DOHH2 (cell line): Measurements from ENCODE around the gene BTBD1.

Experiments used
- H3F3A ChIP-seq: fragments of 200-600 bp; sonication (generic), shearing (Covaris generic); 2 replicates; pipeline ENCODE4 v1.6.0; 2016; ENCODE audit warnings: antibody characterized with exemption, mild to moderate bottlenecking; ENCODE audit not compliant: control insufficient read depth, insufficient read depth
- H3K27ac ChIP-seq: fragments of 200-600 bp; sonication (generic); 2 replicates; pipeline ENCODE4 v1.5.1; 2014; ENCODE audit warnings: low read depth, mild to moderate bottlenecking, low read length, moderate library complexity
- H3K27me3 ChIP-seq: fragments of 200-600 bp; sonication (generic); 2 replicates; pipeline ENCODE4 v1.6.1; 2014; ENCODE audit warnings: mild to moderate bottlenecking, low read length, mixed read lengths; ENCODE audit not compliant: control insufficient read depth
- H3K36me3 ChIP-seq: fragments of 200-600 bp; sonication (generic); 2 replicates; pipeline ENCODE4 v1.6.1; 2014; ENCODE audit warnings: mild to moderate bottlenecking, low read length, moderate library complexity, mixed read lengths; ENCODE audit not compliant: control insufficient read depth
- H3K4me1 ChIP-seq: fragments of 200-600 bp; sonication (generic); 2 replicates; pipeline ENCODE4 v1.6.1; 2014; ENCODE audit warnings: mild to moderate bottlenecking, low read length, mixed read lengths; ENCODE audit not compliant: control insufficient read depth
- H3K4me2 ChIP-seq: fragments of 200-600 bp; sonication (generic); 2 replicates; pipeline ENCODE4 v1.6.0; 2014; ENCODE audit warnings: mild to moderate bottlenecking, low read length, moderate library complexity
- H3K4me3 ChIP-seq: fragments of 200-600 bp; sonication (generic); 2 replicates; pipeline ENCODE4 v1.5.1; 2014; ENCODE audit warnings: mild to moderate bottlenecking, low read length, mixed read lengths
- H3K79me2 ChIP-seq: fragments of 200-600 bp; sonication (generic); 2 replicates; pipeline ENCODE4 v1.6.1; 2014; ENCODE audit warnings: mild to moderate bottlenecking, low read length, mixed read lengths; ENCODE audit not compliant: control insufficient read depth
- H3K9me2 ChIP-seq: fragments of 200-600 bp; sonication (generic); replicated peaks from 2 replicates; pipeline ENCODE4 v1.6.1; 2014; ENCODE audit warnings: mild to moderate bottlenecking, low read length, mixed read lengths; ENCODE audit not compliant: control insufficient read depth
- H3K9me3 ChIP-seq: fragments of 200-600 bp; sonication (generic); 2 replicates; pipeline ENCODE4 v1.6.1; 2014; ENCODE audit warnings: antibody characterized with exemption, low read length, mixed read lengths; ENCODE audit not compliant: control insufficient read depth, insufficient read depth
- H4K20me1 ChIP-seq: fragments of 200-600 bp; sonication (generic); 2 replicates; pipeline ENCODE4 v1.6.0; 2014; ENCODE audit warnings: low read depth, mild to moderate bottlenecking, antibody characterized with exemption, low read length, moderate library complexity; ENCODE audit not compliant: control insufficient read depth, insufficient read depth
- EZH2phosphoT487 ChIP-seq: fragments of 200-600 bp; sonication (generic); IDR thresholded peaks from 2 replicates; pipeline ENCODE4 v1.6.1; 2017; ENCODE audit warnings: borderline replicate concordance, mild to moderate bottlenecking, antibody characterized with exemption, low read length, moderate library complexity, mixed read lengths
- TF ChIP-seq, protein P1 (sequence below): fragments of 200-600 bp; sonication (generic); IDR thresholded peaks from one replicate; pipeline ENCODE4 v1.5.1; 2014; ENCODE audit warnings: antibody characterized with exemption, mild to moderate bottlenecking, low read depth, low read length; ENCODE audit not compliant: poor library complexity, severe bottlenecking

Gene BTBD1

DNA sequence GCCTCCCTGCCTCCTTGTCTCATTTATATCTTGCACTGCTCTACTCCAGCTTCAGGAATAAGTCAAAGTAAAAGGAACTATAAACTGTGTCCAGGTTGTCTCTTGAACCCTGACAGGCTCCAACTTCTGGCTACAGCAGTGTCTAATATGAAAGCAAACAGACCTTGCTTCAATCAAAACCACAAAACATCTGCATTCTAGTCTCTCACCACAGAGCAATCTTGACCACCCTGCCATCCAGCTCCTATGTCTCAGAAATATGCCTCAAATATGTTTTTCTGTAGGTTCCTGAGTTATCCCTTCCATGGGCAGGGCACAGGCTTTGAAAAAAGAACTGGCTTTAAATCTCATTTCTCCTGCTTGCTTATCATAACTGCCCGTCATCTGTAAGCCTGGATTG is 94.1 kb downstream of the BTBD1 start:
- no peak overlapping the region for H3K4me2 ChIP-seq
- no peaks in the 10 kb centered on the region for H3K9me3 ChIP-seq
- H3K79me2 ChIP-seq = no peaks in the 10 kb centered on the region
- H3K9me2 ChIP-seq = no peaks in the 10 kb centered on the region
- no peaks in the 10 kb centered on the region for H4K20me1 ChIP-seq
- no peak overlapping the region for H3K4me3 ChIP-seq
- H3K27me3 ChIP-seq = 0 out of 2 replicates have a peak, but pooled peaks cover 4% of the 10 kb centered on the region
- no peaks in the 10 kb centered on the region for H3K36me3 ChIP-seq
- H3F3A ChIP-seq = no peaks in the 10 kb centered on the region
- TF ChIP-seq, protein P1, sequence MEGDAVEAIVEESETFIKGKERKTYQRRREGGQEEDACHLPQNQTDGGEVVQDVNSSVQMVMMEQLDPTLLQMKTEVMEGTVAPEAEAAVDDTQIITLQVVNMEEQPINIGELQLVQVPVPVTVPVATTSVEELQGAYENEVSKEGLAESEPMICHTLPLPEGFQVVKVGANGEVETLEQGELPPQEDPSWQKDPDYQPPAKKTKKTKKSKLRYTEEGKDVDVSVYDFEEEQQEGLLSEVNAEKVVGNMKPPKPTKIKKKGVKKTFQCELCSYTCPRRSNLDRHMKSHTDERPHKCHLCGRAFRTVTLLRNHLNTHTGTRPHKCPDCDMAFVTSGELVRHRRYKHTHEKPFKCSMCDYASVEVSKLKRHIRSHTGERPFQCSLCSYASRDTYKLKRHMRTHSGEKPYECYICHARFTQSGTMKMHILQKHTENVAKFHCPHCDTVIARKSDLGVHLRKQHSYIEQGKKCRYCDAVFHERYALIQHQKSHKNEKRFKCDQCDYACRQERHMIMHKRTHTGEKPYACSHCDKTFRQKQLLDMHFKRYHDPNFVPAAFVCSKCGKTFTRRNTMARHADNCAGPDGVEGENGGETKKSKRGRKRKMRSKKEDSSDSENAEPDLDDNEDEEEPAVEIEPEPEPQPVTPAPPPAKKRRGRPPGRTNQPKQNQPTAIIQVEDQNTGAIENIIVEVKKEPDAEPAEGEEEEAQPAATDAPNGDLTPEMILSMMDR = no peak
- TF ChIP-seq EZH2phosphoT487 = no peak
- H3K27ac ChIP-seq = no peak overlapping the region
- H3K4me1 ChIP-seq = no peaks in the 10 kb centered on the region

GRCh38 chr15:82971218-82971984 is 95.7 kb downstream of the BTBD1 start:
- no peaks in the 10 kb centered on the region for H3K4me1 ChIP-seq
- H3F3A ChIP-seq = no peaks in the 10 kb centered on the region
- no peak overlapping the region for H3K4me2 ChIP-seq
- H3K27ac ChIP-seq = no peak overlapping the region
- no peaks in the 10 kb centered on the region for H3K9me3 ChIP-seq
- H3K79me2 ChIP-seq = no peaks in the 10 kb centered on the region
- H3K4me3 ChIP-seq = no peak overlapping the region
- TF ChIP-seq, protein P1 = no peak
- no peak for TF ChIP-seq EZH2phosphoT487
- H4K20me1 ChIP-seq = no peaks in the 10 kb centered on the region
- 0 out of 2 replicates have a peak, but pooled peaks cover 4% of the 10 kb centered on the region for H3K27me3 ChIP-seq
- H3K9me2 ChIP-seq = no peaks in the 10 kb centered on the region
- H3K36me3 ChIP-seq = no peaks in the 10 kb centered on the region

DNA sequence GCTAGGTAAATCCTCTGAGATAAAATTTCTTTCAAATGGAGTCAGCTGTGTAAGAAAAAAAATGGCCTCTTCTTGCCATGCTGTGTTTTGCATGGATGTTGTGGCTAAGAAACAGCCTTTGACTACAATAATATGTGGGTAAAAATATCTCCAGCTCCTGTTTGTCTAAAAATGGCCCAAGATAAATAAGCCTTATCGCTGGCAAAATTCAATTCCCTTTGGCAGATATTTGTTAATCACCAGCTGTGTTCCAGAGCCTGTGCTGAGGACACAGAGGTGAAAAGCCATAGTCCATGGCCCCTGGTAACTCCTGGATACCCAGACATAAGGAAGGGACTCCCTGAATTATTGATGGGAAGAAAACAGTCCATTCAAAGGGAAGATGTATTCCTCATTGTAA is 96.4 kb downstream of the BTBD1 start:
- Histone ChIP-seq H3K79me2 (no peaks in the 10 kb centered on the region), H3F3A (no peaks in the 10 kb centered on the region), H3K4me1 (no peaks in the 10 kb centered on the region), H3K27me3 (0 out of 2 replicates have a peak, but pooled peaks cover 4% of the 10 kb centered on the region), H3K9me2 (no peaks in the 10 kb centered on the region), H3K4me2 (no peak overlapping the region), H4K20me1 (no peaks in the 10 kb centered on the region), H3K27ac (no peak overlapping the region), H3K36me3 (no peaks in the 10 kb centered on the region), H3K4me3 (no peak overlapping the region), H3K9me3 (no peaks in the 10 kb centered on the region)
- TF ChIP-seq, protein P1 = no peak
- no peak for TF ChIP-seq EZH2phosphoT487
